Activated naive CD4-positive, alpha-beta T cell treated with anti-CD3 and anti-CD28 coated beads, Interleukin-2, amount 50 U/mL, for 16 hours (primary cell): ENCODE measurements around the gene AGAP1.

Source experiments
- DNase-seq: peaks from one replicate; pipeline ENCODE4 v3.0.0-alpha.2; 2020

Gene AGAP1

GRCh38 chr2:235493775-235494715 lies at the start of gene AGAP1:
Gene AGAP1, plus strand, starts transcription at chr2:235494043.
- no peak for DNase-seq

- no peak for DNase-seq
These were observed 49.7 kb upstream of the AGAP1 start for GRCh38 chr2:235444101-235444597.

GRCh38 chr2:235445116-235445515 lies 48.7 kb upstream of the AGAP1 start:
- no peak for DNase-seq

GRCh38 chr2:235446082-235446481 lies 47.8 kb upstream of the AGAP1 start:
- no peak for DNase-seq

- DNase-seq, result no peak
These were observed 46.6 kb upstream of the AGAP1 start for GRCh38 chr2:235447210-235447609.

- no peak for DNase-seq
These were observed 44.3 kb upstream of the AGAP1 start for GRCh38 chr2:235449568-235449967.

- no peak for DNase-seq
These were observed 40.2 kb upstream of the AGAP1 start for GRCh38 chr2:235453605-235454151.

- no peak for DNase-seq
These were observed 35.0 kb upstream of the AGAP1 start for GRCh38 chr2:235458839-235459273.

GRCh38 chr2:235460548-235461047 lies 33.2 kb upstream of the AGAP1 start:
- DNase-seq, result no peak

GRCh38 chr2:235461763-235462414 lies 32.0 kb upstream of the AGAP1 start:
- DNase-seq, result no peak

- no peak for DNase-seq
These were observed 31.4 kb upstream of the AGAP1 start for GRCh38 chr2:235462415-235462790.

GRCh38 chr2:235463893-235464292 lies 29.9 kb upstream of the AGAP1 start:
- DNase-seq, result no peak

- no peak for DNase-seq
These were observed 26.3 kb upstream of the AGAP1 start for GRCh38 chr2:235467588-235467987.

GRCh38 chr2:235468978-235469655 lies 24.7 kb upstream of the AGAP1 start:
- no peak for DNase-seq

GRCh38 chr2:235471186-235471747 lies 22.6 kb upstream of the AGAP1 start:
- DNase-seq, result no peak

- no peak for DNase-seq
These were observed 21.4 kb upstream of the AGAP1 start for GRCh38 chr2:235472443-235472842.

- no peak for DNase-seq
These were observed 15.2 kb upstream of the AGAP1 start for GRCh38 chr2:235478609-235479008.

GRCh38 chr2:235479604-235480003 lies 14.2 kb upstream of the AGAP1 start:
- DNase-seq, result no peak

GRCh38 chr2:235480614-235481013 lies 13.2 kb upstream of the AGAP1 start:
- no peak for DNase-seq

GRCh38 chr2:235483313-235483712 lies 10.5 kb upstream of the AGAP1 start:
- DNase-seq, result no peak

GRCh38 chr2:235485362-235485761 lies 8.5 kb upstream of the AGAP1 start:
- DNase-seq, result no peak

- no peak for DNase-seq
These were observed 7.1 kb upstream of the AGAP1 start for GRCh38 chr2:235486729-235487128.

- no peak for DNase-seq
These were observed 3.9 kb upstream of the AGAP1 start for GRCh38 chr2:235489897-235490296.
